HEK293 (cell line): ENCODE data around the gene KLF16.

Source experiments
- ELK4 ChIP-seq: IDR thresholded peaks from 2 replicates; pipeline ENCODE4 v1.6.1; 2011; ENCODE audit warnings: mild to moderate bottlenecking, low read depth, low read length, borderline replicate concordance
- FEZF1 ChIP-seq: fragments of 450-650 bp; formaldehyde crosslinking; IDR thresholded peaks from 2 replicates; pipeline ENCODE4 v1.5.1; 2016; ENCODE audit warnings: missing biosample characterization, missing genetic modification characterization
- GLIS1 ChIP-seq: fragments of 450-650 bp; formaldehyde crosslinking; IDR thresholded peaks from 2 replicates; pipeline ENCODE4 v1.5.1; 2016; ENCODE audit warnings: missing biosample characterization, missing genetic modification characterization
- GLIS2 ChIP-seq: fragments of 450-650 bp; formaldehyde crosslinking; IDR thresholded peaks from 2 replicates; pipeline ENCODE4 v1.5.1; 2016; ENCODE audit warnings: missing biosample characterization, missing genetic modification characterization
- INSM2 ChIP-seq: fragments of 450-650 bp; formaldehyde crosslinking; IDR thresholded peaks from 2 replicates; pipeline ENCODE4 v1.5.1; 2016; ENCODE audit warnings: missing biosample characterization, missing genetic modification characterization
- KLF10 ChIP-seq: fragments of 450-650 bp; IDR thresholded peaks from 2 replicates; pipeline ENCODE4 v1.5.1; 2018; ENCODE audit warnings: missing biosample characterization, mild to moderate bottlenecking, missing genetic modification characterization
- OVOL3 ChIP-seq: fragments of 450-650 bp; formaldehyde crosslinking; IDR thresholded peaks from 2 replicates; pipeline ENCODE4 v1.5.1; 2016; ENCODE audit warnings: missing biosample characterization, missing genetic modification characterization
- PRDM10 ChIP-seq: fragments of 450-650 bp; formaldehyde crosslinking; IDR thresholded peaks from 2 replicates; pipeline ENCODE4 v1.5.1; 2016; ENCODE audit warnings: missing biosample characterization, missing genetic modification characterization
- PRDM6 ChIP-seq: fragments of 450-650 bp; formaldehyde crosslinking; IDR thresholded peaks from 2 replicates; pipeline ENCODE4 v1.5.1; 2017; ENCODE audit warnings: missing biosample characterization, missing genetic modification characterization
- REST ChIP-seq: fragments of 450-650 bp; formaldehyde crosslinking; IDR thresholded peaks from 2 replicates; pipeline ENCODE4 v1.5.1; 2016; ENCODE audit warnings: missing biosample characterization, missing genetic modification characterization
- SCRT2 ChIP-seq: fragments of 450-650 bp; formaldehyde crosslinking; IDR thresholded peaks from 2 replicates; pipeline ENCODE4 v1.5.1; 2016; ENCODE audit warnings: missing biosample characterization, missing genetic modification characterization
- YY1 ChIP-seq: fragments of 450-650 bp; formaldehyde crosslinking; IDR thresholded peaks from 2 replicates; pipeline ENCODE4 v1.5.1; 2018; ENCODE audit warnings: missing biosample characterization, missing genetic modification characterization
- ZBTB1 ChIP-seq: fragments of 450-650 bp; formaldehyde crosslinking; IDR thresholded peaks from 2 replicates; pipeline ENCODE4 v1.5.1; 2016; ENCODE audit warnings: missing biosample characterization, missing genetic modification characterization
- ZNF121 ChIP-seq: fragments of 450-650 bp; formaldehyde crosslinking; IDR thresholded peaks from 2 replicates; pipeline ENCODE4 v1.5.1; 2016; ENCODE audit warnings: missing biosample characterization, missing genetic modification characterization
- ZNF140 ChIP-seq: fragments of 450-650 bp; formaldehyde crosslinking; IDR thresholded peaks from 2 replicates; pipeline ENCODE4 v1.5.1; 2016; ENCODE audit warnings: missing biosample characterization, missing genetic modification characterization
- ZNF148 ChIP-seq: fragments of 450-650 bp; formaldehyde crosslinking; IDR thresholded peaks from 2 replicates; pipeline ENCODE4 v1.5.0; 2017; ENCODE audit warnings: missing biosample characterization, missing genetic modification characterization, borderline replicate concordance
- ZNF16 ChIP-seq: fragments of 450-650 bp; formaldehyde crosslinking; IDR thresholded peaks from 2 replicates; pipeline ENCODE4 v1.5.1; 2016; ENCODE audit warnings: low read depth, missing biosample characterization, missing genetic modification characterization
- ZNF266 ChIP-seq: fragments of 450-650 bp; formaldehyde crosslinking; IDR thresholded peaks from 2 replicates; pipeline ENCODE4 v1.5.1; 2016; ENCODE audit warnings: missing biosample characterization, missing genetic modification characterization, low read depth
- ZNF354C ChIP-seq: fragments of 450-650 bp; formaldehyde crosslinking; IDR thresholded peaks from 2 replicates; pipeline ENCODE4 v1.5.1; 2016; ENCODE audit warnings: missing biosample characterization, missing genetic modification characterization, low read depth, borderline replicate concordance
- ZNF48 ChIP-seq: fragments of 450-650 bp; formaldehyde crosslinking; IDR thresholded peaks from 2 replicates; pipeline ENCODE4 v1.5.1; 2016; ENCODE audit warnings: missing biosample characterization, missing genetic modification characterization
- ZNF530 ChIP-seq: fragments of 450-650 bp; formaldehyde crosslinking; IDR thresholded peaks from 2 replicates; pipeline ENCODE4 v1.5.1; 2016; ENCODE audit warnings: low read depth, missing biosample characterization, missing genetic modification characterization
- ZNF585B ChIP-seq: fragments of 450-650 bp; formaldehyde crosslinking; IDR thresholded peaks from 2 replicates; pipeline ENCODE4 v1.5.1; 2016; ENCODE audit warnings: missing biosample characterization, missing genetic modification characterization
- ZNF645 ChIP-seq: fragments of 450-650 bp; formaldehyde crosslinking; IDR thresholded peaks from 2 replicates; pipeline ENCODE4; 2016; ENCODE audit warnings: missing biosample characterization, missing genetic modification characterization
- ZSCAN30 ChIP-seq: fragments of 450-650 bp; IDR thresholded peaks from 2 replicates; pipeline ENCODE4 v1.5.1; 2018; ENCODE audit warnings: missing biosample characterization, mild to moderate bottlenecking, missing genetic modification characterization, moderate library complexity

Gene KLF16

GRCh38 chr19:1825909-1826556 lies 37.3 kb downstream of the KLF16 start (continued):
- TF ChIP-seq ZSCAN30 (tag by site-specific recombination) (no peak), ZNF148 (tag by site-specific recombination) (no peak), ZBTB1 (tag by site-specific recombination) (no peak), OVOL3 (tag by site-specific recombination) (no peak), ZNF266 (tag by site-specific recombination) (no peak), GLIS1 (tag by site-specific recombination) (peak; percentile 68), ELK4 (no peak), ZNF354C (tag by site-specific recombination) (no peak), SCRT2 (tag by site-specific recombination) (no peak), PRDM10 (tag by site-specific recombination) (peak; percentile 93), ZNF16 (tag by site-specific recombination) (no peak), GLIS2 (tag by site-specific recombination) (peak; percentile 59), ZNF645 (no peak), ZNF530 (no peak), INSM2 (tag by site-specific recombination) (no peak), YY1 (tag by site-specific recombination) (no peak), KLF10 (tag by site-specific recombination) (no peak), PRDM6 (tag by site-specific recombination) (no peak), ZNF585B (no peak), REST (tag by site-specific recombination) (no peak), ZNF121 (tag by site-specific recombination) (peak; percentile 45; the same call in 1 of the 2 replicates), FEZF1 (tag by site-specific recombination) (no peak), ZNF48 (tag by site-specific recombination) (no peak), ZNF140 (no peak)
